ENCODE data around the gene DEPP1. TPM values are rescaled to one million over a fixed set of nuclear protein-coding genes. Genes with fewer than 3 reads are reported as not detected.

DEPP1 gene
- polyA plus RNA-seq, 3 donors = 7.7 to 10.3 (median 8.3) TPM

DNA sequence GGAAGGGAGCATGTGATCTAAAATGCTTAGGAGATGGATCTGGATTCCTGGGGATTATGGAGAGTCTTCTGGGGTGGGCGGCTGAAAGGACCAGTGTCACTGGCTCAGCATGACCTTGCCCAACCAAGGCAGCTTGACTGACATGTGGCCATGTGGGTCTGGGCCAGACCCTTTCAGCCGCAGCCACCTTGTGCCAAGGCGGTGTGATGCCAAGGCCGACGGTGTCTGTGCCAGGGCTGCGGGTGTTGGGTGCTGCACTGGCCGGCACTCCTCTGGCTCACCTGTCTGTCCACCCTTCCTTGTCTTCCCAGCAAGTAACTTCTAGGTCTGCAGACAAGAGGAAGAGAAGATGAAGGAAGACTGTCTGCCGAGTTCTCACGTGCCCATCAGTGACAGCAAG is 8.8 kb downstream of the DEPP1 start:
- no peak for DNase-seq

DNA sequence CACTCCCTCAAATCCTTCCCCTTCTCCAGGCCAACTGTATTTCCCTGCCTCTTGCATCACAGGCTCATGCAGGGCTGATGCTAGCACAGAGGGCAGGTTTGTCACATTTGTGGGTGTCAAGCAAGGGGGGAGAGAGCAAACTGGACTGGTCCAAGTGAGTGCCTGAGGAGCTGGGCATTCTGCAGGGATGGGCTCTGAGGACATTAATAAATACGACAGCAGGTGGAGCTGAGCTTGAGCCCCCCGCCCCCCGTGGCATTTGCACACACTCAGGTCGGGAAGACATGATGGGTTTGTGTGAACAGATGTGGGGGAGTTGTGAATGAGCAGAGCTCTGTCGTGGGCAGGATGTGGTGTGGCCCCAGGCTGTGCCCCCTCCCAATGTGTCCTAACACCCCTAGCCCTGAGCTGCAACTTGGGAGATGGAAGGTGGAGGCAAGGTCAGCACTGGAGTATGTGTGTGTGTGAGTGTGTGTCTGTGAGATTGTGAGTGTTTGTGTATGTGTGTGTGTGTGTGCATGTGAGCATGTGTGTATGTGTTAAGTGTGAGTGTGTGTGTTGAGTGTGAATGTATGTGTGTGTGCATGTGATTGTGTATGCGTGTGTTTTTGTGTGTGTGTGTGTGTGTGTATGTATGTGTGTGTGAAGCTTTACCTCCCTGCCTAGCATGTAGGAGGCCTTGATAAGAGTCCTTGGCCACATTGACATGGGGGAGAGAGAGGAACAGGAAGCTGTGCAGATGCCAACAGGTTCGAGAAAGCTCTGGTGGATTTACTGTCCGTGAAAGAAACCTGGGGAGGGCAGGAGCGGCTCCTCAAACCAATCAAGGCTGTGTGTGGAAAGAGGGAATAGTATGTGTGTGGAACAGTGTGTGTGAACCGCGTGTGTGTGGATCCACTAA is 9.9 kb downstream of the DEPP1 start:
- no peak for DNase-seq

DNA sequence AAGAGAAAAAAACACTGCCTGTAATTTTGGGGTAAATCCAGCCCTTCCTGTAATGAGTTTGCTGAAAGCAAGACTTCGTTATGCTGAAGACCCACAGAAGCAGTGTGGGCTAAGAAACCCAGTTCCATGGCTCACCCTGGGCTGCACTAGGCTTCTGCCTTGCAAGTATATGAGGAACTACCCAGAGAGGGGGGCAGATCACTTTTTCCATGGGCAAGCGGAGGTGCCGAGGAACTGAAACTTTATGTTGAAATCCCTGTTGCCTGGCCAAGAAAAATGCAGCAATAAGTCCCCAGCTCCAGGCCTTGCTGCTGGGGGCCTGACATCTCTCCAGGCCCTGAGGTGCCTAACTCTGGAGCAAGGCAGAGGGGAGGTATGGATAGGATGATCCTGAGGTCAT is 10.5 kb downstream of the DEPP1 start:
- no peak for DNase-seq

GRCh38 chr10:44967616-44968015 is 11.0 kb downstream of the DEPP1 start:
- DNase-seq = no peak

- no peak for DNase-seq
Observed at GRCh38 chr10:44966816-44967509, 11.6 kb downstream of the DEPP1 start.

DNA sequence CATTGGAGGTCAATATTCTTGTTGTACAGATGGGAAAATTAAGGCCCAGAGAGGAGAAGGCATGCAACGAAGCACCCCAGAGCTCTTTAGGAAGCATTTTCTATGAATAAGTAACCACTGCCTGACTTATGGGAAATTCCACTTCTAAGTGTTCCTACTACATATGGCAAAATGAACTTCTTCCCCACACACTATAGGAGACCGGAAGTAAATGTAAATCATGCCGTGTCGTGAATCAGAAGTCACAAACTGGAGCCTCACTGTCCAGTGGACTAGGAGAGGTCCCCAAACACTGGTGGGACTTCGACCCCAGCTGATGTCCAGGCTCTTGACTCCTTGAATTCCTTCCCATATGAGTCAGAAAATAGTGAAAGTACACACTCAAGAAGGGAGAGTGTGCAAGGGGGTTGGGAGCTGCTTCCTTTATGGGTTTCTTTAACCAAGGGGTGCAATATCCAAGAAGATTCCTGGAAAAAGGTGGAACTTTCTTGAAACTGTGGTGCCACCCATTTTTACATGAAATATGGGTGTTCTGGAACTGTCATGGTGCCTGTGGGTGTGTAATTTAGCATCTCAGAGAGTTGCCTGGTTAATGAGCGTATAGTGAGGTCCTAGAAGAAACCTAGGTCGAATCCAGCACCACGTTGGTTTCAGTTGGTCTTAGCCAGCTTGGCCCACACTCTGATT is 12.3 kb downstream of the DEPP1 start:
- no peak for DNase-seq

- DNase-seq = no peak
Observed at GRCh38 chr10:44965651-44966097, 12.9 kb downstream of the DEPP1 start.

DNA sequence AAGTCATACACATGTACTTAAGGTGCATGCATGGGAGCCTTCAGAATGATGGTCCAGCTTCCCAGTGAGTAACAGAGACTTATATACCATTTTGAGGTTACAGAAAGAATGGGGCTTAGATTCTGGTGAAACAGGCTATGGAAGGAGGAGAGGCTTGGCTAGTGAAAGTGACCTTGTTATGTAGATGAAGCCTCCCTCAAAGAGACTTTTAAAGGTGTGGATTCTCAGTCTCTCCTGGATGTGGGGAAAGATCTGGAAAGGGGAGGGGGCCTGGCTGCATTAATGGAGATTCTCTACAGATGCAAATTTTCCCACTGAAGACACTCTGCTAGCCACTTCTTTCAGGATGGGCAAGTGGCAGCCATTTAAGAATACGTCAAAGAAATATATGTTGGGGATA is 13.5 kb downstream of the DEPP1 start:
- no peak for DNase-seq

GRCh38 chr10:44963772-44964633 is 14.6 kb downstream of the DEPP1 start:
- DNase-seq = no peak

DNA sequence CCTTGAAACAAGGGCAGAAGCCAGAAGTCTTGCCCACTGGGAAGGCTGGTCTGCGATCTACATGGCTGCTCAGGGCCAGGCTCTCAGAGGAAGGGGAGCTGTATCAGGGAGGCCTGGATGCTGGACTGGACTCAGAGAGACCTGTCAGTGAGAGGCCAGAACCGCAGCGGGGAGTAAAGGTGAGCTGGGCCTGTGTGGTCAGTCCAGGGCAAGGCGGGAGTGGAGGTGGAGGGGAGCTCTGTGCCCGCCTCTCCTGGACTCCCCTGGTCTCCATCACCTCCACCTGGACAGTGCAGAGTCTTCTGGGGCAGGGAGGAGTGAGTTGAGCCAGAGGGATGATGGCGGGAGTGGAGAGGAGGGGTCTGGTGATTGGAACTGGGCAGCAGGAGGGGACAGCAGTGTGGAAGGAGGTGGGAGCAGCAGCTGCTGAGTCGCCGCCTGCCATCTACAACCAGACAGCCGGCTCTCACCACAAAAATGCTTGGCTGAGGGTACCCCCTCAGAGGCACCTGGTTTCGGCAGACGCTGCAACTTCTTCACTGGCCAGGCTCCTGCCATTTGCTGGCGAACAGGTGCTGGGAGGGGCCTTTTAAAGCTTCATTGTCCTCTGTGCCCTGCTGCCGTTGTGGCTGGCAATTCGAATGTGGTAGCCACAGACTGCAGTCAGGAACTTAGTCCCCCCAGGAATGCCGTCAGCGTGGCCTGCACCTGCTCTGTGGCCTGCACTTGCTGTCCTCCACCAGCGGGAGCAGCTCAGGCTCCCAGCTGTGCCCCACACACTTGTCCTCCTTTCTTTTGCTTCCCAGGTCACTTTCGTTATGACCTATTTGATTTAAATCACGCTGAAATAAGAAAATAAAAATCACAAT is 15.5 kb downstream of the DEPP1 start:
- no peak for DNase-seq

GRCh38 chr10:44961931-44962750 is 16.5 kb downstream of the DEPP1 start:
- DNase-seq = no peak

- DNase-seq = no peak
Observed at GRCh38 chr10:44961230-44961571, 17.4 kb downstream of the DEPP1 start.

DNA sequence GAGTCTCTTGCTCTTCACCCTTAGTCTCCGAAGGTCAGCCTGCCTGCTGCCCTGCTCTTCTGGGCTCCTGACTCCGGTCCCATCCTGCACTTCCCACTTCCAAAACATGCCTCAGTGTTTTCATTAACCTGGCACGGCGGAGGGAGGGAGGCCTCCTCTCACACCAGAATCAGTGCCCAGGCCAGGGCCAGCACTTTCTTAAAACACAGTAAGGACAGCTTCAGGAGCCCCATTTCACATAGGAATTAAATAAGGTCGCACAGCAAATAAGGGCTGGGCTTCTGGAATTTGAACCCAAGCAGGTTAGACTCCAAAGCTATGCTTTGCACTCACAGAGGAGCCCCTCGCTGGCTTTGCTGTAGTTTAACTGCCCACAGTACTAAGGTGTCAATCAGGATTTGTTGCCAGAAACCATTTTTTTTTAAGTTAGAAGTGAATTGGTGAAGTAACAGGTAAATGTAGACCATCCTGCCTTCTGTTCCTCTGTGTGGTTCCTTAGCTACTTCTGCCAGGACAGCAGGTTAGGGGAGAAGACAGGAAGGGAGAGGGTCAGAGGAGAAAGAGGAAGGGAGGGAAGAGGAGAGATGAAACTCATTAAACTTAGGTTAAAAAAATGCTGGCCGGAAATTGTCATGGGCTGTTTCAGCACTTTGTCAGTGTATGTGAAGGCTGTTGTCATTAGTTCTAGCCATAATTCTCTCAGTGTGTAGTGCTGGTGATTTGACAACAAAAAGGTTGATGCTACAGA is 18.0 kb downstream of the DEPP1 start:
- no peak for DNase-seq

DNA sequence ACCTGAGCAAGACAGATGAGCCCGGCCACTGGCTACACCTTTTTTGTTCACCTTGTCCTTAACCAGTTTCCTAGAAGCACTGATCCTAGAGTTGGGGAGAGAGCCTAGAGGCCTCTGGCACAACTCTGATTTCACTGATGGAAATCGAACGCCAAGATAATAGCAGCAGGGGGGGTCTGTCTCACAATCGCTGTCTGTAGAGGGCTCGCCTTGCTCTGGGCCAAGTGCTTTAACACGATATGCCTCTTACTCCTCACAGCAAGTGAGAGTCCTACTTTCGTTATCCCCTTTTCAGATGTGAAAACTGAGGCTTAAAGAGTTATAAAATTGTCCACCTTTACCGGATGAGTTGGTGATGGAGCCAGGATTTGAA is 18.5 kb downstream of the DEPP1 start:
- DNase-seq = no peak

- peak; percentile 85 for DNase-seq
Observed at GRCh38 chr10:44959247-44960087, 19.1 kb downstream of the DEPP1 start, which contains the start of gene RASSF4. Gene RASSF4, plus strand, starts transcription at chr10:44959802. Its CDS starts 10,401 bp downstream, at chr10:44970203.

DNA sequence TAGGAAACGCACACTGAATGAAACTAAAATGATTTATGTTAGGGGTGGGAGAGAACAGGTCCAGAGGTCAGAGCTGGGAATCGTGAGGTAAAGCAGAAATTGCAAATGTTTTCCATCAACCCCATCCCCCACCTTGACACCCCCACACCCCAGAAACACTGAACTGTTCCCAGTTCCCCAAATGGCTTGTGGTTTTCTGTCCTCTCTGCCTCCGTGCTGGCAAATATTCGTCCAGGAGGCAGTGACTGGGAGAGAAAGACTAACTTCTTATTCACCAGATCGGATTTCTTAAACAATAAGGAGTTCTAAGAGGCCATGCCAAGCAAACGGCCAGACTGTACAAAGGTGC is 19.7 kb downstream of the DEPP1 start:
- no peak for DNase-seq

- DNase-seq = no peak
Observed at GRCh38 chr10:44958196-44958897, 20.3 kb downstream of the DEPP1 start.
